Measurements from ENCODE around the gene SAMD9.
"Not testable (repeated sequence)": the region's sequence is repeated elsewhere in the genome, so short reads cannot be mapped to it uniquely, and the experiment has no call there.

The SAMD9 gene

GRCh38 chr7:93060865-93061264 is 56.9 kb downstream of the SAMD9 start:
- H3K4me3 Mint-ChIP-seq: no peak overlapping the region
- no peak overlapping the region for H3K27ac Mint-ChIP-seq
- H3K4me1 Mint-ChIP-seq: no peaks in the 10 kb centered on the region
- no peaks in the 10 kb centered on the region for H3K27me3 Mint-ChIP-seq
- no peaks in the 10 kb centered on the region for H3K9me3 Mint-ChIP-seq
- no peak for ATAC-seq
- no peaks in the 10 kb centered on the region for H3K36me3 Mint-ChIP-seq

- Mint-ChIP-seq H3K9me3 (no peaks in the 10 kb centered on the region), H3K4me1 (no peaks in the 10 kb centered on the region), H3K36me3 (no peaks in the 10 kb centered on the region), H3K27ac (no peak overlapping the region), H3K4me3 (no peak overlapping the region), H3K27me3 (no peaks in the 10 kb centered on the region)
- ATAC-seq: no peak
These were observed 57.8 kb downstream of the SAMD9 start for GRCh38 chr7:93060025-93060424.

GRCh38 chr7:93056621-93057020 is 61.2 kb downstream of the SAMD9 start:
- H3K27ac Mint-ChIP-seq, H3K27me3 Mint-ChIP-seq, H3K4me3 Mint-ChIP-seq: not testable (repeated sequence)

GRCh38 chr7:93055543-93056107 is 62.2 kb downstream of the SAMD9 start:
- Mint-ChIP-seq H3K4me3 (no peak overlapping the region), H3K27me3 (no peaks in the 10 kb centered on the region), H3K27ac (no peak overlapping the region), H3K9me3 (no peaks in the 10 kb centered on the region), H3K4me1 (peaks cover 7% of the 10 kb centered on the region), H3K36me3 (no peaks in the 10 kb centered on the region)
- no peak for ATAC-seq

More at GRCh38 chr7:93056621-93057020, 61.2 kb downstream of the SAMD9 start:
- H3K9me3 Mint-ChIP-seq, ATAC-seq, H3K4me1 Mint-ChIP-seq, H3K36me3 Mint-ChIP-seq: not testable (repeated sequence)

GRCh38 chr7:93054975-93055374 is 62.8 kb downstream of the SAMD9 start:
- no peak overlapping the region for H3K27ac Mint-ChIP-seq
- no peak overlapping the region for H3K4me3 Mint-ChIP-seq
- no peak for ATAC-seq
- H3K27me3 Mint-ChIP-seq: no peaks in the 10 kb centered on the region
- H3K4me1 Mint-ChIP-seq: peaks cover 7% of the 10 kb centered on the region
- no peaks in the 10 kb centered on the region for H3K9me3 Mint-ChIP-seq
- no peaks in the 10 kb centered on the region for H3K36me3 Mint-ChIP-seq

GRCh38 chr7:93053949-93054943 is 63.5 kb downstream of the SAMD9 start:
- Mint-ChIP-seq H3K4me3 (no peak overlapping the region), H3K36me3 (no peaks in the 10 kb centered on the region), H3K4me1 (peaks cover 7% of the 10 kb centered on the region), H3K9me3 (no peaks in the 10 kb centered on the region), H3K27me3 (no peaks in the 10 kb centered on the region), H3K27ac (peak overlapping the region; percentile 11)
- no peak for ATAC-seq

- ATAC-seq: no peak
- Mint-ChIP-seq H3K4me3 (no peak overlapping the region), H3K27me3 (no peaks in the 10 kb centered on the region), H3K4me1 (peaks cover 7% of the 10 kb centered on the region), H3K27ac (peak overlapping the region; percentile 11), H3K9me3 (no peaks in the 10 kb centered on the region), H3K36me3 (no peaks in the 10 kb centered on the region)
These were observed 64.4 kb downstream of the SAMD9 start for GRCh38 chr7:93053209-93053948.

GRCh38 chr7:93051660-93052059 is 66.1 kb downstream of the SAMD9 start:
- H3K36me3 Mint-ChIP-seq: no peaks in the 10 kb centered on the region
- peaks cover 7% of the 10 kb centered on the region for H3K4me1 Mint-ChIP-seq
- H3K27me3 Mint-ChIP-seq: no peaks in the 10 kb centered on the region
- H3K27ac Mint-ChIP-seq: no peak overlapping the region
- no peak for ATAC-seq
- H3K9me3 Mint-ChIP-seq: no peaks in the 10 kb centered on the region
- H3K4me3 Mint-ChIP-seq: no peak overlapping the region
